CD4-positive, alpha-beta T cell treated with Interleukin-10 for 1 hour (primary cell): ENCODE results near the gene CR1.
"Not testable (repeated sequence)": the region's sequence is repeated elsewhere in the genome, so short reads cannot be mapped to it uniquely, and the experiment has no call there.

ENCODE experiments used
- DNase-seq: peaks from one replicate; pipeline ENCODE4 v3.0.0-alpha.2; 2020

Gene CR1

GRCh38 chr1:207510444-207510843 is 14.5 kb downstream of the CR1 start:
- DNase-seq, result no peak

GRCh38 chr1:207514890-207515289 is 18.9 kb downstream of the CR1 start:
- no peak for DNase-seq

GRCh38 chr1:207516729-207517128 is 20.8 kb downstream of the CR1 start:
- DNase-seq, result no peak

GRCh38 chr1:207518608-207519236 is 22.8 kb downstream of the CR1 start:
- DNase-seq, result no peak

- DNase-seq, result no peak
These were observed 23.8 kb downstream of the CR1 start for GRCh38 chr1:207519505-207520399.

GRCh38 chr1:207520400-207521345 is 24.7 kb downstream of the CR1 start:
- not testable (repeated sequence) for DNase-seq

- DNase-seq, result not testable (repeated sequence)
These were observed 29.3 kb downstream of the CR1 start for GRCh38 chr1:207525239-207525638.

- DNase-seq, result not testable (repeated sequence)
These were observed 32.4 kb downstream of the CR1 start for GRCh38 chr1:207528401-207528800.

GRCh38 chr1:207536263-207536662 is 40.3 kb downstream of the CR1 start:
- not testable (repeated sequence) for DNase-seq

- DNase-seq, result not testable (repeated sequence)
These were observed 50.9 kb downstream of the CR1 start for GRCh38 chr1:207546677-207547357.

GRCh38 chr1:207554823-207555222 is 58.9 kb downstream of the CR1 start:
- DNase-seq, result not testable (repeated sequence)

- no peak for DNase-seq
These were observed 69.8 kb downstream of the CR1 start for GRCh38 chr1:207565546-207566468.

- not testable (repeated sequence) for DNase-seq
These were observed 76.0 kb downstream of the CR1 start for GRCh38 chr1:207571926-207572325.

GRCh38 chr1:207573074-207573473 is 77.1 kb downstream of the CR1 start:
- not testable (repeated sequence) for DNase-seq

- DNase-seq, result not testable (repeated sequence)
These were observed 79.4 kb downstream of the CR1 start for GRCh38 chr1:207575381-207575780.

GRCh38 chr1:207578796-207579435 is 83.0 kb downstream of the CR1 start:
- no peak for DNase-seq

- DNase-seq, result peak; percentile 42
These were observed 83.5 kb downstream of the CR1 start for GRCh38 chr1:207579436-207579799.

- no peak for DNase-seq
These were observed 85.7 kb downstream of the CR1 start for GRCh38 chr1:207581496-207582153.

GRCh38 chr1:207589506-207589905 is 93.5 kb downstream of the CR1 start:
- DNase-seq, result not testable (repeated sequence)

GRCh38 chr1:207591205-207591604 is 95.2 kb downstream of the CR1 start:
- not testable (repeated sequence) for DNase-seq
